ENCODE results near the gene RRBP1.

RRBP1 gene

DNA sequence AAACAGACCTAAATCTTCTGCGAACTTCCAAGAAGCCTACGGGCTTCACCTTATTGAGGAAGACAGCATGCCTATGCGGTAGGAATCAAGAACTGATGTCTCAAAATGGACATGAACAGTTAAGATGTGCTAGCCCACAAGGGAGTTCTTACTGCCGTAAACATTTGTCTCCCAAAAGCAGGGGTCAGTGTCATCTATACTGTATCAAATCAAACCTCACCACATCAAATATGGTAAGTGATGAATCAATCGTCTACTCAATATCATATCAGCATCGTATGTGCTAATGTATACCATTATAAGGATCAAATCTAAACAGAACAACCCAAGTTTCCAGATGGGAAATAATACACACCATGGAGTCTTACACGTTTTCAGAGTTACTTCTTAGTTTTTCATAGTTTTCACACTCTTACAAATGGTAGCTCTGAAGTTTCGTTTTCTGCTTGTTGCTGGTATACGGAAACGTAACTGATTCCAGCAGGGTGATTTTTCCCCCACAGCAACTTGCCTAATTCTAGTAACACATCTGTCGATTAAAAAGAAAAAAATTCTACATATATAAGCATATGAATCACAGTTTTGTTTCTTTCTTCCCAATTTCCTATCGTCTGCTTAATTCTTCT lies 12.6 kb downstream of the RRBP1 start:
- H3K4me1 ChIP-seq (ENCODE audit: insufficient read depth, low read length, severe bottlenecking) = peaks cover 27% of the 10 kb centered on the region
- H2AFZ ChIP-seq (ENCODE audit: low read length) = no peak overlapping the region
- H3K27ac ChIP-seq (ENCODE audit: low read depth, low read length, poor library complexity, severe bottlenecking) = no peak overlapping the region
- H3K9me3 ChIP-seq (ENCODE audit: low read length) = no peaks in the 10 kb centered on the region
- no peak overlapping the region for H3K4me3 ChIP-seq (ENCODE audit: low read depth, low read length, poor library complexity, severe bottlenecking)
- TF ChIP-seq, protein P1, sequence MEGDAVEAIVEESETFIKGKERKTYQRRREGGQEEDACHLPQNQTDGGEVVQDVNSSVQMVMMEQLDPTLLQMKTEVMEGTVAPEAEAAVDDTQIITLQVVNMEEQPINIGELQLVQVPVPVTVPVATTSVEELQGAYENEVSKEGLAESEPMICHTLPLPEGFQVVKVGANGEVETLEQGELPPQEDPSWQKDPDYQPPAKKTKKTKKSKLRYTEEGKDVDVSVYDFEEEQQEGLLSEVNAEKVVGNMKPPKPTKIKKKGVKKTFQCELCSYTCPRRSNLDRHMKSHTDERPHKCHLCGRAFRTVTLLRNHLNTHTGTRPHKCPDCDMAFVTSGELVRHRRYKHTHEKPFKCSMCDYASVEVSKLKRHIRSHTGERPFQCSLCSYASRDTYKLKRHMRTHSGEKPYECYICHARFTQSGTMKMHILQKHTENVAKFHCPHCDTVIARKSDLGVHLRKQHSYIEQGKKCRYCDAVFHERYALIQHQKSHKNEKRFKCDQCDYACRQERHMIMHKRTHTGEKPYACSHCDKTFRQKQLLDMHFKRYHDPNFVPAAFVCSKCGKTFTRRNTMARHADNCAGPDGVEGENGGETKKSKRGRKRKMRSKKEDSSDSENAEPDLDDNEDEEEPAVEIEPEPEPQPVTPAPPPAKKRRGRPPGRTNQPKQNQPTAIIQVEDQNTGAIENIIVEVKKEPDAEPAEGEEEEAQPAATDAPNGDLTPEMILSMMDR (IDR thresholded peaks at IDR 0.05; ENCODE audit: low read length) = no peak
- TF ChIP-seq EZH2 (IDR thresholded peaks at IDR 0.05; ENCODE audit: borderline replicate concordance, low read length) = no peak
- H3K9ac ChIP-seq (ENCODE audit: low read length) = no peak overlapping the region
- no peaks in the 10 kb centered on the region for H3K9me2 ChIP-seq (ENCODE audit: low read depth, low read length)
- no peaks in the 10 kb centered on the region for H3K79me2 ChIP-seq (ENCODE audit: insufficient read depth, low read length)
- H3F3A ChIP-seq (ENCODE audit: insufficient read depth, low read length) = no peaks in the 10 kb centered on the region
- no peaks in the 10 kb centered on the region for H3K27me3 ChIP-seq (ENCODE audit: insufficient read depth, low read length)
- peaks cover 16% of the 10 kb centered on the region; the same call in 1 of the 2 replicates for H3K36me3 ChIP-seq (ENCODE audit: insufficient read depth, low read length)
- H3K4me2 ChIP-seq (ENCODE audit: low read length) = no peak overlapping the region
- H4K20me1 ChIP-seq (ENCODE audit: insufficient read depth, low read length) = no peaks in the 10 kb centered on the region

DNA sequence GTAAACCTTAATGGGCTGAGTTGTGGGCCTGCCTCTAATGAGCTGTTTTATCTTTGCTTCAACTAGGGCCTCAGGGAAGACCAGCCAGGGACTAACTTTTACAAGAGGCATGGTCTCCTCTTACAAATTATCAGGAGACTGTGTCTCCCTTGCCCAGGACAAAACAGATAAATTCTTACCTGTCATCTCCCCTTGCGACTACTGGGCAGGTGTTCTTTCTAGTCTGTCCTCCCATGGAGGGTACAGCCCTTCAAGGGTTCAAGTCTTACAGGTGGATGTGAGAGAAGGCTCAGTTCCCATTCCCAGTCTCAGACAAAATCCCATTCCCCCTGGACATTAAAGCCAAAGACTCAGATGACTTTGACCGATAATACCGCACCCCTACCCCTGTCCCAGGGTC lies 13.6 kb downstream of the RRBP1 start:
- Histone ChIP-seq H3K9ac (ENCODE audit: low read length) (no peak overlapping the region), H3K4me3 (ENCODE audit: low read depth, low read length, poor library complexity, severe bottlenecking) (no peak overlapping the region), H3K36me3 (ENCODE audit: insufficient read depth, low read length) (peaks cover 16% of the 10 kb centered on the region; the same call in 1 of the 2 replicates), H3K27me3 (ENCODE audit: insufficient read depth, low read length) (no peaks in the 10 kb centered on the region), H3K27ac (ENCODE audit: low read depth, low read length, poor library complexity, severe bottlenecking) (no peak overlapping the region), H4K20me1 (ENCODE audit: insufficient read depth, low read length) (no peaks in the 10 kb centered on the region), H3K9me3 (ENCODE audit: low read length) (no peaks in the 10 kb centered on the region), H3K9me2 (ENCODE audit: low read depth, low read length) (no peaks in the 10 kb centered on the region), H3K4me1 (ENCODE audit: insufficient read depth, low read length, severe bottlenecking) (peaks cover 36% of the 10 kb centered on the region), H2AFZ (ENCODE audit: low read length) (no peak overlapping the region), H3K4me2 (ENCODE audit: low read length) (no peak overlapping the region), H3K79me2 (ENCODE audit: insufficient read depth, low read length) (no peaks in the 10 kb centered on the region; the same call in 1 of the 2 replicates), H3F3A (ENCODE audit: insufficient read depth, low read length) (no peaks in the 10 kb centered on the region)
- TF ChIP-seq, protein P1 (IDR thresholded peaks at IDR 0.05; ENCODE audit: low read length) = no peak

GRCh38 chr20:17667445-17667844 lies 14.6 kb downstream of the RRBP1 start:
- TF ChIP-seq EZH2 (IDR thresholded peaks at IDR 0.05; ENCODE audit: borderline replicate concordance, low read length) = no peak
- TF ChIP-seq, protein P1 (IDR thresholded peaks at IDR 0.05; ENCODE audit: low read length) = no peak
- no peaks in the 10 kb centered on the region for H3F3A ChIP-seq (ENCODE audit: insufficient read depth, low read length)
- H3K4me2 ChIP-seq (ENCODE audit: low read length) = no peak overlapping the region
- H2AFZ ChIP-seq (ENCODE audit: low read length) = no peak overlapping the region
- H3K9me2 ChIP-seq (ENCODE audit: low read depth, low read length) = no peaks in the 10 kb centered on the region
- H3K4me1 ChIP-seq (ENCODE audit: insufficient read depth, low read length, severe bottlenecking) = peaks cover 46% of the 10 kb centered on the region
- H3K9ac ChIP-seq (ENCODE audit: low read length) = no peak overlapping the region
- no peaks in the 10 kb centered on the region; the same call in 1 of the 2 replicates for H3K79me2 ChIP-seq (ENCODE audit: insufficient read depth, low read length)
- no peaks in the 10 kb centered on the region for H4K20me1 ChIP-seq (ENCODE audit: insufficient read depth, low read length)
- H3K36me3 ChIP-seq (ENCODE audit: insufficient read depth, low read length) = peaks cover 16% of the 10 kb centered on the region; the same call in 1 of the 2 replicates
- no peaks in the 10 kb centered on the region for H3K27me3 ChIP-seq (ENCODE audit: insufficient read depth, low read length)
- H3K4me3 ChIP-seq (ENCODE audit: low read depth, low read length, poor library complexity, severe bottlenecking) = no peak overlapping the region
- no peaks in the 10 kb centered on the region for H3K9me3 ChIP-seq (ENCODE audit: low read length)
- H3K27ac ChIP-seq (ENCODE audit: low read depth, low read length, poor library complexity, severe bottlenecking) = peak overlapping the region; percentile 23

Data from OCI-LY1 (cell line).